ENCODE measurements around the gene PPP1R18.
"Not testable (repeated sequence)": the region's sequence is repeated elsewhere in the genome, so short reads cannot be mapped to it uniquely, and the experiment has no call there.

Gene PPP1R18

DNA sequence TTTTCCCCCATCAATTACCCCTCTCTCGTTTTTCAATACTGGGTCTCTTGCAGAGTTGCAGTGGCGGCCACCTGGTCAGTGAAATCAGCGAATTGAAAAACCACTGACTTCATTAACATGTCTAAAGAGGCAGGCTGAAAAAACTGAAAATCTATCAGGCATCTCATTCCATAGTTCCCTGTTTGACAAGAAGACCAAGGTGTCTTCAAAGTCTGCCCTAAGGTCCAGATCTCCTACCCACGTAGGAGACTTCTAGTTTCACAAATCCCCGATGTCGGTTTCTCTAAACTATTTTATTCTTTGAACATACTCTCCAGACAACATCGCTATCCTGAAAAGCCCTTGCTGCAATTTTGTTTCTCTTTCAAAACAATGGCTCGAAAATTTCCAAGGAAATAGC is 32.9 kb upstream of the PPP1R18 start:
- Histone ChIP-seq H4K8ac (ENCODE audit: low read depth, low read length) (no peak overlapping the region), H3K36me3 (replicated peaks in 1 of 2; ENCODE audit: control insufficient read depth in 2 of 2, insufficient read depth in 2 of 2, low read length in 2 of 2) (peaks cover 29 to 38% of the 10 kb centered on the region in 2 donors), H2BK15ac (ENCODE audit: low read length) (no peak overlapping the region), H3K4me2 (ENCODE audit: insufficient read depth, low read length, poor library complexity, severe bottlenecking) (peak overlapping the region; percentile 55), H2AFZ (ENCODE audit: low read length) (peak overlapping the region; percentile 39), H2BK5ac (ENCODE audit: low read length) (no peak overlapping the region), H3K9me3 (replicated peaks in 1 of 2; ENCODE audit: control insufficient read depth in 2 of 2, insufficient read depth in 1 of 2, low read depth in 1 of 2, low read length in 2 of 2) (no peaks in the 10 kb centered on the region), H2BK12ac (ENCODE audit: low read length) (no peak overlapping the region), H3K9ac (ENCODE audit: low read depth, low read length, poor library complexity) (no peak overlapping the region), H3K4me3 (ENCODE audit: low read length in 2 of 2) (peak overlapping the region; percentile 77 to 98), H3K27ac (replicated peaks; ENCODE audit: low read length) (peak overlapping the region; percentile 78), H2AK5ac (ENCODE audit: low read depth, low read length) (no peak overlapping the region), H3K4ac (ENCODE audit: low read length) (no peak overlapping the region), H3K14ac (ENCODE audit: low read length) (no peak overlapping the region), H4K91ac (ENCODE audit: low read depth, low read length, poor library complexity) (no peak overlapping the region), H3K18ac (ENCODE audit: low read length) (no peak overlapping the region), H3K27me3 (ENCODE audit: control insufficient read depth in 3 of 3, insufficient read depth in 3 of 3, low read depth in 1 of 3, low read length in 3 of 3) (no peaks in the 10 kb centered on the region), H3K79me1 (ENCODE audit: low read depth, low read length) (peaks cover 8% of the 10 kb centered on the region), H3K23ac (ENCODE audit: low read depth, low read length, poor library complexity) (no peak overlapping the region), H3K4me1 (ENCODE audit: control insufficient read depth in 2 of 2, insufficient read depth in 1 of 2, low read depth in 1 of 2, low read length in 2 of 2) (peaks cover 15 to 27% of the 10 kb centered on the region in 2 donors), H2BK120ac (ENCODE audit: low read depth, low read length) (no peak overlapping the region)
- DNase-seq (ENCODE audit: low spot score), result no peak
- no CpG with 5 or more reads among the region's 8 CpGs for WGBS, 2 donors (ENCODE audit: extremely low coverage in 2 of 2, insufficient read length in 2 of 2, insufficient replicate concordance in 1 of 2)

DNA sequence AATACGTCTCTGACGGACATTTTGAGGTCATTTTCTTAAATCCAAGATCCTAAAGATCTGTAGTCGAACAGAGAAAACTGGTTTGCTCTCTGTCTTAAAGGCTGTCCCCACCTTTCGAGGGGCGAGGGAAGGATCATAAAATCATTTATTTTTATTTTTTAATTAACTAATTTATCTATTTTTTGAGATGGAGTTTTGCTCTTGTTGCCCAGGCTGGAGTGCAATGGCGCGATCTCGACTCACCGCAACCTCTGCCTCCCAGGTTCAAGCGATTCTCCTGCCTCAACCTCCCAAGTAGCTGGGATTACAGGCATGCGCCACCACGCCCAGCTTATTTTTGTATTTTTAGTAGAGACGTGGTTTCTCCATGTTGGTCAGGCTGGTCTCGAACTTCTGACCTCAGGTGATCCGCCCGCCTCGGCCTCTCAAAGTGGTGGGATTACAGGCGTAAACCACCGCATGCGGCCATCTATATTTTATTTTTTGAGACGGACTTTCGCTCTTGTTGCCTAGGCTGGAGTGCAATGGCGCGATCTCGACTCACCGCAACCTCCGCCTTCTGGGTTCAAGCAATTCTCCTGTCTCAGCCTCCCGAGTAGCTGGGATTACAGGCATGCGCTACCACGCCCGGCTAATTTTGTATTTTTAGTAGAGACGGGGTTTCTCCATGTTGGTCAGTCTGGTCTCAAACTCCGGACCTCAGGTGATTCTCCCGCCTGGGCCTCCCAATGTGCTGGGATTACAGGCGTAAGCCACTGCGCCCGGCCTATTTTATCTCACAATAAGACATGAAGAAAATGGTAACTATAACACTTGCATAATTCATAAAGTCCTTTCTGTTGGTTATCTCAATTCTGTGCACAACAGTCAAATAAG is 31.6 kb upstream of the PPP1R18 start:
- H2BK120ac ChIP-seq (ENCODE audit: low read depth, low read length); H3K9ac ChIP-seq (ENCODE audit: low read depth, low read length, poor library complexity); H4K91ac ChIP-seq (ENCODE audit: low read depth, low read length, poor library complexity); H3K27me3 ChIP-seq (ENCODE audit: control insufficient read depth in 3 of 3, insufficient read depth in 3 of 3, low read depth in 1 of 3, low read length in 3 of 3); H2BK15ac ChIP-seq (ENCODE audit: low read length); H4K8ac ChIP-seq (ENCODE audit: low read depth, low read length); H3K79me1 ChIP-seq (ENCODE audit: low read depth, low read length); H2BK12ac ChIP-seq (ENCODE audit: low read length); H3K23ac ChIP-seq (ENCODE audit: low read depth, low read length, poor library complexity); H3K14ac ChIP-seq (ENCODE audit: low read length); H2BK5ac ChIP-seq (ENCODE audit: low read length); H3K9me3 ChIP-seq (replicated peaks in 1 of 2; ENCODE audit: control insufficient read depth in 2 of 2, insufficient read depth in 1 of 2, low read depth in 1 of 2, low read length in 2 of 2); H3K18ac ChIP-seq (ENCODE audit: low read length); DNase-seq (ENCODE audit: low spot score); H2AK5ac ChIP-seq (ENCODE audit: low read depth, low read length); H3K4ac ChIP-seq (ENCODE audit: low read length): not testable (repeated sequence)
- H3K4me3 ChIP-seq (ENCODE audit: low read length in 2 of 2), result peak overlapping the region; percentile 48 to 69
- WGBS, 2 donors (ENCODE audit: extremely low coverage in 2 of 2, insufficient read length in 2 of 2, insufficient replicate concordance in 1 of 2), result no CpG with 5 or more reads among the region's 37 CpGs
- H3K36me3 ChIP-seq (replicated peaks in 1 of 2; ENCODE audit: control insufficient read depth in 2 of 2, insufficient read depth in 2 of 2, low read length in 2 of 2), result peaks cover 27 to 38% of the 10 kb centered on the region in 2 donors
- peak overlapping the region; percentile 79 for H3K27ac ChIP-seq (replicated peaks; ENCODE audit: low read length)
- peak overlapping the region; percentile 58 for H3K4me2 ChIP-seq (ENCODE audit: insufficient read depth, low read length, poor library complexity, severe bottlenecking)
- peaks cover 6 to 22% of the 10 kb centered on the region in 2 donors for H3K4me1 ChIP-seq (ENCODE audit: control insufficient read depth in 2 of 2, insufficient read depth in 1 of 2, low read depth in 1 of 2, low read length in 2 of 2)
- H2AFZ ChIP-seq (ENCODE audit: low read length), result peak overlapping the region; percentile 47

DNA sequence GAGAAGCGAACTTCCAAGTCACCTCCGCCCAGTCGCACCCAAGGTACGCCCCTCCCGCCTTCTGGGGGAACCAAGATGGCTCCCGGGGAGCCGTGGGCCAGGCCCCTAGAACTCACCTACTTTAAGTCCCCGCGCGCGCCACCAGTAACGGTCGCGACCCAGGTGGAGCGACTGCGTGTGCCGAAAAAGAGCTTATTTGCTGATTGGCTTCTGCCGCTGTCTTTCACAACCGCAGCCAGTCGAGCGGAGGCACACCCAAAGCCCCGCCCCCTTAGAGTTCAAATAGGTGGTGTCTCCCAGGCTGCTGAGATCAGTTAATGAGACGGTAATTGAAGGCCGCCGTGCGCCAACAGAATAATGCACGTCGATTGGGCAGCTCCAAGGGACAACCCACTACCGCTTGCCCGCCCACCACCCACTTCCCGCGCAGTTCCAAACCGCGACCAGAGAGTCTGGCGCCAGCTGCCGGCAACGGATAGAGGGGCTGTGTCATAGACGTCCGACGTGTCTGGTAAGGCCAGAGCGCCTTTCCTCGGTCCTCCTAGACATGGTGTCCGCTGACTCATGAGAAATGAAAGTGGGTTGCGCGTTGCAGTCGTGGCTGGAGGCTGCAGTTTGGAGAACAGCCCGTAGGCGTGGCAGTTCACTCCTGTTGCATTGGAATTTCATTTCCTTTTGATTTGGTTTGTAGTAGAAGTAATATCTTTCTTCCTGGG is 30.8 kb upstream of the PPP1R18 start, which contains the start of gene MDC1:
MDC1 (minus strand) TSS at position 153 of the 716 bp plus-strand sequence. CDS start 2,106 bp downstream, outside the sequence.
- Histone ChIP-seq H3K4me1 (ENCODE audit: control insufficient read depth in 2 of 2, insufficient read depth in 1 of 2, low read depth in 1 of 2, low read length in 2 of 2) (peaks cover 4 to 15% of the 10 kb centered on the region in 2 donors), H3K23ac (ENCODE audit: low read depth, low read length, poor library complexity) (peak within 1 kb of the TSS; percentile 94), H2BK120ac (ENCODE audit: low read depth, low read length) (no peak within 1 kb of the TSS), H3K36me3 (replicated peaks in 1 of 2; ENCODE audit: control insufficient read depth in 2 of 2, insufficient read depth in 2 of 2, low read length in 2 of 2) (peaks cover 27 to 38% of the 10 kb centered on the region in 2 donors), H4K91ac (ENCODE audit: low read depth, low read length, poor library complexity) (no peak within 1 kb of the TSS), H3K4me3 (ENCODE audit: low read length in 2 of 2) (peak within 1 kb of the TSS; percentile 62 to 88), H3K14ac (ENCODE audit: low read length) (no peak within 1 kb of the TSS), H3K27ac (replicated peaks; ENCODE audit: low read length) (peak within 1 kb of the TSS; percentile 85), H2AFZ (ENCODE audit: low read length) (peak within 1 kb of the TSS; percentile 80), H2BK15ac (ENCODE audit: low read length) (no peak within 1 kb of the TSS), H3K18ac (ENCODE audit: low read length) (peak within 1 kb of the TSS; percentile 80), H2BK12ac (ENCODE audit: low read length) (no peak within 1 kb of the TSS), H2BK5ac (ENCODE audit: low read length) (no peak within 1 kb of the TSS), H3K9me3 (replicated peaks in 1 of 2; ENCODE audit: control insufficient read depth in 2 of 2, insufficient read depth in 1 of 2, low read depth in 1 of 2, low read length in 2 of 2) (no peaks in the 10 kb centered on the region), H3K9ac (ENCODE audit: low read depth, low read length, poor library complexity) (peak within 1 kb of the TSS; percentile 83), H3K27me3 (ENCODE audit: control insufficient read depth in 3 of 3, insufficient read depth in 3 of 3, low read depth in 1 of 3, low read length in 3 of 3) (no peaks in the 10 kb centered on the region), H3K4me2 (ENCODE audit: insufficient read depth, low read length, poor library complexity, severe bottlenecking) (peak within 1 kb of the TSS; percentile 72), H3K79me1 (ENCODE audit: low read depth, low read length) (no peaks in the 10 kb centered on the region), H4K8ac (ENCODE audit: low read depth, low read length) (no peak within 1 kb of the TSS), H2AK5ac (ENCODE audit: low read depth, low read length) (no peak within 1 kb of the TSS), H3K4ac (ENCODE audit: low read length) (no peak within 1 kb of the TSS)
- no CpG with 5 or more reads among the region's 48 CpGs for WGBS, 2 donors (ENCODE audit: extremely low coverage in 2 of 2, insufficient read length in 2 of 2, insufficient replicate concordance in 1 of 2)
- DNase-seq (ENCODE audit: low spot score), result peak; percentile 99

DNA sequence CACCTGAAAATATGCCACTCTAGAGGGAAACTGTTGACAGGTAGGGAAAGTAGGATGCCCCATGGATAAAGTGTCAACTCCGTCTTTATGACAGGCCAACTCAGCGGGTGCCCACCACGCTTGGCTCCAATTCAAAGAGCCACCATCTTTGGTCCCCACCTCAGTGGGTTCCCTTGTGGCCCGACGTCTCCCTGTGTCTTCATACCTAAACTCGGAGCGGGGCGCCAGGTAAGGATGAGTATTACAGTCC is 30.4 kb upstream of the PPP1R18 start:
- Histone ChIP-seq H3K23ac (ENCODE audit: low read depth, low read length, poor library complexity) (no peak overlapping the region), H4K91ac (ENCODE audit: low read depth, low read length, poor library complexity) (no peak overlapping the region), H2AFZ (ENCODE audit: low read length) (peak overlapping the region; percentile 80), H3K4me1 (ENCODE audit: control insufficient read depth in 2 of 2, insufficient read depth in 1 of 2, low read depth in 1 of 2, low read length in 2 of 2) (peaks cover 4 to 15% of the 10 kb centered on the region in 2 donors), H3K9ac (ENCODE audit: low read depth, low read length, poor library complexity) (peak overlapping the region; percentile 50), H3K9me3 (replicated peaks in 1 of 2; ENCODE audit: control insufficient read depth in 2 of 2, insufficient read depth in 1 of 2, low read depth in 1 of 2, low read length in 2 of 2) (no peaks in the 10 kb centered on the region), H3K36me3 (replicated peaks in 1 of 2; ENCODE audit: control insufficient read depth in 2 of 2, insufficient read depth in 2 of 2, low read length in 2 of 2) (peaks cover 30 to 38% of the 10 kb centered on the region in 2 donors), H4K8ac (ENCODE audit: low read depth, low read length) (no peak overlapping the region), H2BK120ac (ENCODE audit: low read depth, low read length) (no peak overlapping the region), H3K4ac (ENCODE audit: low read length) (no peak overlapping the region), H2BK12ac (ENCODE audit: low read length) (no peak overlapping the region), H2BK15ac (ENCODE audit: low read length) (no peak overlapping the region), H3K27ac (replicated peaks; ENCODE audit: low read length) (peak overlapping the region; percentile 85), H3K4me2 (ENCODE audit: insufficient read depth, low read length, poor library complexity, severe bottlenecking) (peak overlapping the region; percentile 72), H3K18ac (ENCODE audit: low read length) (peak overlapping the region; percentile 80), H2AK5ac (ENCODE audit: low read depth, low read length) (no peak overlapping the region), H3K27me3 (ENCODE audit: control insufficient read depth in 3 of 3, insufficient read depth in 3 of 3, low read depth in 1 of 3, low read length in 3 of 3) (no peaks in the 10 kb centered on the region), H3K4me3 (ENCODE audit: low read length in 2 of 2) (peak overlapping the region; percentile 62 to 88), H3K14ac (ENCODE audit: low read length) (no peak overlapping the region), H2BK5ac (ENCODE audit: low read length) (no peak overlapping the region), H3K79me1 (ENCODE audit: low read depth, low read length) (no peaks in the 10 kb centered on the region)
- no peak for DNase-seq (ENCODE audit: low spot score)
- no CpG with 5 or more reads among the region's 8 CpGs for WGBS, 2 donors (ENCODE audit: extremely low coverage in 2 of 2, insufficient read length in 2 of 2, insufficient replicate concordance in 1 of 2)
